GM18858 (cell line): ENCODE measurements around the gene SSU72.
"Not testable (repeated sequence)": the region's sequence is repeated elsewhere in the genome, so short reads cannot be mapped to it uniquely, and the experiment has no call there.

Experiments
- ATAC-seq: cut with Tn5 transposase; IDR thresholded peaks from one replicate; pipeline ENCODE4 v1.9.1; 2021; ENCODE audit not compliant: unreplicated experiment

Gene SSU72

GRCh38 chr1:1529936-1530335, 44.7 kb downstream of the SSU72 start:
- no peak for ATAC-seq

DNA sequence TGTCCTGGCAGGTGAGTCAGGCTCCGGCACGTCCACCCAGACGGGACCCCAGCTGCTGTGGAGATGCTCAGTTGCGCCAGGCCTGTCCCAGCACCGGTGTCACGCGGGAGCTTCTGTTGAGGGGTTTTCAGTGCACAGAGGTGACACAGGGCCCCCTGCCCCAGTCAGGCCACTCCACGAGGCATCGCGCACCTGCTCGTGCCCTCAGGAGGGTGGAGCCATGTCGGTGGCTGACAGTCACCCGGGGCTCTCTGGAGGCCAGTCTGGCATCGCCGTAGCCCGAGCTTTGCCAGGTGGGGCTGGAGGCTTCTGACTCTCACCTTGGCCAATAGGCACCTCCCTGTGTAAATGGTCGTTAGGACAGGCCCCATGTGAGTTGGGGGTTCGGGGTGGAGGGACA, 45.3 kb downstream of the SSU72 start:
- ATAC-seq: no peak

DNA sequence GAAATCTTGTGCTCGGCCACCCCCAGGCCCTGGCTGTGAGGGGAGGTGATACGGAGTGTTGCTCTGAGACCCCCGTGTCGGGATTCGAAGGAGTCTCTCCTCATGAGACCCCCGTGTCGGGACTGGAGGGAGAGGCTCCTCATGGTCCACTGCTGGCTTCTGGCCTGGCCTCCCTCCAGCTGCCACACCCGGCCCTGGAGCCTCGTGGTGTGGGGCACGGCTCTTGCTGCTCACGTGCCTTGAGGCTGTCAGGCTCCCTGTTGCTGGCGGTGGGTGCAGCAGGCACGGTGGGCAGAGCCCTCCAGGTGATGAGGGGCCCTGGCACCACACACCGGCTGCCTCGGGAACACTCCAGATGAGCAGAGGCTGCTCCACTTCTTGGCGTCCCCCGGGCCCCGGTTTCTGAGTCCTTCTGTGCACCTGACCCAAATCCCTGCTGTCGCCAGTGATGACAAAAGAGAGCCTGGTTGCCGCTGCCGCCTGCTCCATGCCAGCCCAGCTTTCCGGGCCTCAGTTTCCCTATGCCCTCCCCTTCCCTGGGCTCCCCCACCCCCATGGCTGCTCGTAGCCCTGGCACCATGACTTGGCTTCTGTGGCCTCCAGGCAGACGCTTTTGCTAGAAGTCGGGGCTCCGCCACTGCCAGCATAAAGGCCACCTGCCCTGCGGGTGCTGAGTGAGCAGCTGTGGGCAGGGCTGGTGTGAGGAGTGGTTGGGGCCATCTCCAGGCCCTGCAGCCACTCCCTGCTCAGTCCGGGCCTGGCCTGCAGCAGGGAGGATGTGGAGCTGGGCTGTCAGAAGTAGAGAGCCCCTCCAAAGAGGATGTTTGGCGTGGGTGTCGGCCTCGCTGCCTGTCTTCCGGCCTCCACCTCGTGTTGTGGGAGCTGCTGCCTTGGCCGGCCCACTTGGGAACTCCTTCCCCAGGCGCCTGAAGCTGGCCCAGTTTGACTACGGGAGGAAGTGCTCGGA, 46.1 kb downstream of the SSU72 start:
- ATAC-seq: no peak

DNA sequence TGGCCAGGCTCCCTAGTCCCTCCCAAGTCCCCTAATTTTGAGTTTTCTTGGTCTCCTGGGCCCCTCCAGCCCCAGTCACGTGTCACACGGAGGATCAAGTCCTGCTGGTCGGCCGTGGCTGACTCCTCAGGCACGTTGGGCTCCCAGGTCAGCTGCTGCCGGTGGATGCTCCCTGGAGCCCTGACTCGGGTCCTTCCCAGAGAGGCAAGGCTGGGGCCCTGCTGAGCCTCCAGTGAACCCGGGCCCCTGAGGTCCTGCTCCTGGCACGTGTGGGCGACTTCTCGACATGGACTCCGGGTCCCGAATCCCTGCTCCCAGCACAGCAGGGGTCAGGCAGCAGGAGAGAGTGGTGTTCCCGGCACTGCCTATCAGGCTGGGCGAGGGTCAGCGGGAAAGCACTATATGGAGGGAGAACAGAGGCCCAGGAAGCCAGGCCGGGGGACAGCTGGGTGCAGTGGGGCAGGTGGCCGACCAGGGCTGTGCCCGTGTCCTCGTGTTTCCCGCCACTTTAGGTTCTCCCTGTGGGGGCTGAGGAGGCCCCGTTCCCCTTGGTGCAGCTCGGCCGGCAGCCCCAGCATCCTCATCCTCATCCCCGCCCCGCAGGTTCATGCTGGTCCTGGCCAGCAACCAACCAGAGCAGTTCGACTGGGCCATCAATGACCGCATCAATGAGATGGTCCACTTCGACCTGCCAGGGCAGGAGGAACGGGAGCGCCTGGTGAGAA, 47.4 kb downstream of the SSU72 start:
- ATAC-seq: no peak

- not testable (repeated sequence) for ATAC-seq
Measured at GRCh38 chr1:1526476-1526875, 48.2 kb downstream of the SSU72 start.

- ATAC-seq: not testable (repeated sequence)
Measured at GRCh38 chr1:1524750-1525383, 49.8 kb downstream of the SSU72 start.

DNA sequence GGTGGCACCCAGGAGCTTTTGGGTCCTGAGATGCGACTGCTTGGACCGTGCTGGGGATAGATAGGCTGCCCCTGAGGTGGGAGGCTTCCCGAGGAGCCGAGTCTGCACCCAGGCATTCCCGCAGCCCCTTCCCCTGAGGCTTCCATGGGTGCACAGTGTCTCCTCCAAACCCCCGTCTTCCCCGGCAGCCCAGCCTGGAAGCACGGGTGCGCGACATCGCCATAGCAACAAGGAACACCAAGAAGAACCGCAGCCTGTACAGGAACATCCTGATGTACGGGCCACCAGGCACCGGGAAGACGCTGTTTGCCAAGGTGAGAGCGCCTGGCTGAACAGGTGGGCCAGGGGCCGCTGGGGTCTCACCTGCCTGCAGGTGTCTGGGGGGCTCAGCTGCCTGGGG, 51.0 kb downstream of the SSU72 start:
- ATAC-seq: not testable (repeated sequence)

- not testable (repeated sequence) for ATAC-seq
Measured at GRCh38 chr1:1523226-1523625, 51.4 kb downstream of the SSU72 start.

- not testable (repeated sequence) for ATAC-seq
Measured at GRCh38 chr1:1522536-1522935, 52.1 kb downstream of the SSU72 start.

DNA sequence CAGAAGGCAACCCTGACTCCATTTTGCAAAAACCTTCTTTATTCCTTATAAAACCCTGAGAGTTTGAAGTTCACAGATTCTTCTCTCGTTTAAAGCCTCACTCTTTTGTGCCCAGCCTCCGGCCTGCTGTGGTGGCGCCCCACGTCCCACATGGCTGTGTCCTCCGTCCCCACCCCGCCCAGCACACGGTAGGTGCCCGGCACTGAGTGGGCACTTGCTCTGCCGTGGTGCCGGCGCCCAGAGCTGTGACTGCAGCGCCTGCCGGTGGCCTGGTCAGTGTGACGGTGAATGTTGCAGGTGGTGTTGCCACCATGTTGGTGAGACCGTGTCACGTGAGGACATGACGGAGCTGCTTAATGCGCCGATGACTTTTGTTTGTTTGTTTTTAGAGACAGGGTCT, 53.3 kb downstream of the SSU72 start:
- no peak for ATAC-seq

- not testable (repeated sequence) for ATAC-seq
Measured at GRCh38 chr1:1519805-1520505, 54.7 kb downstream of the SSU72 start.

GRCh38 chr1:1518621-1519007, 56.0 kb downstream of the SSU72 start:
- ATAC-seq: not testable (repeated sequence)

GRCh38 chr1:1517973-1518620, 56.6 kb downstream of the SSU72 start:
- no peak for ATAC-seq

DNA sequence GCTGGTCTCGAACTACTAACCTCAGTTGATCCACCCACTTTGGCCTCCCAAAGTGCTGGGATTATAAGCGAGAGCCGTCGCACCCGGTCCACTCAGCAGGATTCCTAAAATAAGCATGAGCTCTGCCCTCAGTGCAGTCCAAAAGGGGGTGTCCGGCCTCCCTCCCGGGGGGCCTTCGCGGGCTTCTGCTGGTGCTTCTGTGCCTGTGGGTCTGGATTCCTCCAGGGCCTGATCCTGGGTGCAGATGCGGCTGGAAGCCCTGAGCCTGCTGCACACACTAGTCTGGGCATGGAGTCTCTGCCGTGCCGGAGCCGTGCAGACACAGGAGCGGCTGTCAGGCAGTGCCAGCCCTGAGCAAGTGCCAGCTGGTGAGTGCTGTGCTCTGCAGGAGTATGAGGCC, 57.7 kb downstream of the SSU72 start:
- ATAC-seq: not testable (repeated sequence)

- not testable (repeated sequence) for ATAC-seq
Measured at GRCh38 chr1:1514376-1514775, 60.3 kb downstream of the SSU72 start.

GRCh38 chr1:1513675-1514074, 61.0 kb downstream of the SSU72 start:
- ATAC-seq: not testable (repeated sequence)

GRCh38 chr1:1512425-1512824, 62.2 kb downstream of the SSU72 start:
- peak; percentile 12 for ATAC-seq

DNA sequence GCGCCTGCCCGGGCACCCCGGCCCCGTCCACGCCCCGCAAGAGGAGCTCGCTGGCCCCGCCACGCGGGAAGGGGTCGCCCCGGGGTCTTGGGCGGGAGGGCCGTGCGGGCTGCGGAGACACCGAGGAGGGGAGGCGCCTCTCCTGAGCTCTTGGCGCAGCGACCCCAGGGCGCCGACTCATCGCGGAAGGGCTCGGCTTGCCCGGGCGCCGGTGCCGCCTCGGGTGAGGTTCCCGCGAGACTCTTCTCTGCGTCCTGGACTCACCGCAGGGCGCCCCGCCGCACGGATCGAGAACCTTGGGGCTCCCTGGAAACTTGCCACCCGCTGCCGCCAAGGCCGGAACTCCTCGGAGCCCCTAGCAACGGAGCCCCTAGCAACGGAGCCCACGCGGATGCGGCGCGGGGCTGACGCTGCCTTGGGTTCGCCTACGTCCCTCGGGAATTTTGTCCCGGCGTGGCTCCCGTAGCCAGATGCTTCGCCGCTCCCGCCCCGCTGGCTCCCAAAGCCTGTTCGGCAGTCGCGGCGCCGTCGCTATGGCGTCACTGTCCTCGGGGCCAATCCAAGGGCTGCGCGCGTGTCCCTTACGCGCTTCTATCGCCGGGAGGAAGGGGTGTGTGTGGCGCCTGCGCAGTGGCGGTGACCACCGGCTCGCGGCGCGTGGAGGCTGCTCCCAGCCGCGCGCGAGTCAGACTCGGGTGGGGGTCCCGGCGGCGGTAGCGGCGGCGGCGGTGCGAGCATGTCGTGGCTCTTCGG, 63.0 kb downstream of the SSU72 start, which contains the start of gene ATAD3A:
ATAD3A (plus strand) TSS at position 630 of the 753 bp plus-strand sequence; CDS start at position 737, 107 bp downstream.
- ATAC-seq: peak; percentile 76

GRCh38 chr1:1510912-1511532, 63.6 kb downstream of the SSU72 start:
- ATAC-seq: no peak
